ENCODE data around the gene PON2. TPM values are rescaled to one million over a fixed set of nuclear protein-coding genes. Genes with fewer than 3 reads are reported as not detected.

The PON2 gene
- polyA plus RNA-seq, 1 donor from 2014 or later = 23.1 TPM

DNA sequence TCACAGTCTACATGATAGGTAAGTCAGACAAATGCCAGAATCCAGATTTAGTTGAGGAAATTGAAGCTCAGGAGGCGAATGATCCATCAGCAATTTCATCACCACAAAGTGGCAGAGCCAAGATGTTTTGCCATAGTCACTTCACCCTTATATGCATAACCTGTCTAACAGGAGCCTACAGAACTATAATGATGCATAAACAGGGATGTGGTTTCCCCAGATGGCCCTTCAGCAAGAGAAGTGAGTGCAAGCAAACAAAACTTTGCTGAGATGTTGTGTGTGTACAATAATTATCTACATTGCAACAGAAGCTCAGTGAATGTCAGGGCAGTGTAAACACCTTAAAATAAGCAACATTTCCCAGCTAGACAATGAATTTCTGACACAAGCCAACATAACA is 67.2 kb downstream of the PON2 start:
- TF ChIP-seq CTCF (IDR thresholded peaks at IDR 0.05; ENCODE audit: poor library complexity, severe bottlenecking) (no peak), EZH2 (IDR thresholded peaks at IDR 0.05; ENCODE audit: borderline replicate concordance, insufficient read depth, low read length, poor library complexity, severe bottlenecking) (no peak), RAD21 (conservative IDR thresholded peaks at IDR 0.05) (no peak), EP300 (conservative IDR thresholded peaks at IDR 0.05; ENCODE audit: poor library complexity, severe bottlenecking) (no peak), MXI1 (conservative IDR thresholded peaks at IDR 0.05; ENCODE audit: poor library complexity, severe bottlenecking) (no peak), SMC3 (conservative IDR thresholded peaks at IDR 0.05; ENCODE audit: poor library complexity) (no peak), TAF1 (IDR thresholded peaks at IDR 0.05; ENCODE audit: low read depth) (no peak), POLR2AphosphoS5 (IDR thresholded peaks at IDR 0.05) (no peak), REST (IDR thresholded peaks at IDR 0.05; ENCODE audit: borderline replicate concordance) (no peak)
- no peak overlapping the region for H3K4me2 ChIP-seq (ENCODE audit: low read length)
- no peak overlapping the region for H3K9ac ChIP-seq (ENCODE audit: low read length)
- no peak overlapping the region for H3K27ac ChIP-seq (ENCODE audit: low read length)
- H3K27me3 ChIP-seq (ENCODE audit: insufficient read depth, low read depth, low read length) = no peaks in the 10 kb centered on the region
- no peaks in the 10 kb centered on the region for H3K36me3 ChIP-seq (ENCODE audit: insufficient read depth, low read length)
- H3K9me2 ChIP-seq (ENCODE audit: insufficient read depth, low read length) = no peaks in the 10 kb centered on the region
- no peaks in the 10 kb centered on the region for H3F3A ChIP-seq (ENCODE audit: insufficient read depth, low read length, poor library complexity, severe bottlenecking)
- H2AFZ ChIP-seq (ENCODE audit: low read depth, low read length) = no peak overlapping the region
- H3K79me2 ChIP-seq (replicated peaks; ENCODE audit: insufficient read depth, low read length) = no peaks in the 10 kb centered on the region
- H3K9me3 ChIP-seq (ENCODE audit: low read length) = no peaks in the 10 kb centered on the region
- no peak overlapping the region for H3K4me3 ChIP-seq (ENCODE audit: low read length)
- H4K20me1 ChIP-seq (ENCODE audit: insufficient read depth) = no peaks in the 10 kb centered on the region

GRCh38 chr7:95365151-95365550 is 69.7 kb downstream of the PON2 start:
- no peaks in the 10 kb centered on the region for H3K36me3 ChIP-seq (ENCODE audit: insufficient read depth, low read length)
- TF ChIP-seq SMC3 (conservative IDR thresholded peaks at IDR 0.05; ENCODE audit: poor library complexity) = no peak
- TF ChIP-seq MXI1 (conservative IDR thresholded peaks at IDR 0.05; ENCODE audit: poor library complexity, severe bottlenecking) = no peak
- H3K9me3 ChIP-seq (ENCODE audit: low read length) = no peaks in the 10 kb centered on the region
- no peaks in the 10 kb centered on the region for H3K27me3 ChIP-seq (ENCODE audit: insufficient read depth, low read depth, low read length)
- no peaks in the 10 kb centered on the region for H3K9me2 ChIP-seq (ENCODE audit: insufficient read depth, low read length)
- H3K27ac ChIP-seq (ENCODE audit: low read length) = no peak overlapping the region
- H2AFZ ChIP-seq (ENCODE audit: low read depth, low read length) = no peak overlapping the region
- no peaks in the 10 kb centered on the region for H3K79me2 ChIP-seq (replicated peaks; ENCODE audit: insufficient read depth, low read length)
- no peaks in the 10 kb centered on the region for H3F3A ChIP-seq (ENCODE audit: insufficient read depth, low read length, poor library complexity, severe bottlenecking)
- no peaks in the 10 kb centered on the region for H4K20me1 ChIP-seq (ENCODE audit: insufficient read depth)
- no peak overlapping the region for H3K9ac ChIP-seq (ENCODE audit: low read length)
- H3K4me2 ChIP-seq (ENCODE audit: low read length) = no peak overlapping the region
- no peak overlapping the region for H3K4me3 ChIP-seq (ENCODE audit: low read length)

GRCh38 chr7:95357623-95358022 is 77.2 kb downstream of the PON2 start:
- Histone ChIP-seq H3K27me3 (ENCODE audit: insufficient read depth, low read depth, low read length) (no peaks in the 10 kb centered on the region), H3K4me3 (ENCODE audit: low read length) (no peak overlapping the region), H3K4me2 (ENCODE audit: low read length) (no peak overlapping the region), H3K36me3 (ENCODE audit: insufficient read depth, low read length) (no peaks in the 10 kb centered on the region), H3F3A (ENCODE audit: insufficient read depth, low read length, poor library complexity, severe bottlenecking) (no peaks in the 10 kb centered on the region), H4K20me1 (ENCODE audit: insufficient read depth) (no peaks in the 10 kb centered on the region), H3K9ac (ENCODE audit: low read length) (no peak overlapping the region), H2AFZ (ENCODE audit: low read depth, low read length) (no peak overlapping the region), H3K79me2 (replicated peaks; ENCODE audit: insufficient read depth, low read length) (no peaks in the 10 kb centered on the region), H3K27ac (ENCODE audit: low read length) (no peak overlapping the region), H3K9me3 (ENCODE audit: low read length) (no peaks in the 10 kb centered on the region), H3K9me2 (ENCODE audit: insufficient read depth, low read length) (no peaks in the 10 kb centered on the region)
- TF ChIP-seq CTCF (IDR thresholded peaks at IDR 0.05; ENCODE audit: poor library complexity, severe bottlenecking) = no peak
- TF ChIP-seq MXI1 (conservative IDR thresholded peaks at IDR 0.05; ENCODE audit: poor library complexity, severe bottlenecking) = no peak
- no peak for TF ChIP-seq REST (IDR thresholded peaks at IDR 0.05; ENCODE audit: borderline replicate concordance)
- TF ChIP-seq POLR2AphosphoS5 (IDR thresholded peaks at IDR 0.05) = no peak
- no peak for TF ChIP-seq TAF1 (IDR thresholded peaks at IDR 0.05; ENCODE audit: low read depth)
- TF ChIP-seq EP300 (conservative IDR thresholded peaks at IDR 0.05; ENCODE audit: poor library complexity, severe bottlenecking) = no peak
- TF ChIP-seq EZH2 (IDR thresholded peaks at IDR 0.05; ENCODE audit: borderline replicate concordance, insufficient read depth, low read length, poor library complexity, severe bottlenecking) = no peak
- no peak for TF ChIP-seq RAD21 (conservative IDR thresholded peaks at IDR 0.05)
- TF ChIP-seq SMC3 (conservative IDR thresholded peaks at IDR 0.05; ENCODE audit: poor library complexity) = no peak
